Choroid plexus epithelial cell (primary cell): ENCODE results near the gene TBX5.

Source experiments
- DNase-seq: peaks from one replicate; pipeline ENCODE4 v3.0.0-alpha.2; 2010; ENCODE audit warnings: low read depth
- H3K4me3 ChIP-seq: 2 replicates; pipeline ENCODE4 v1.5.1; 2011; ENCODE audit warnings: low read depth, mild to moderate bottlenecking, control low read depth, low read length, moderate library complexity
- CTCF ChIP-seq: conservative IDR thresholded peaks from 2 replicates; pipeline ENCODE4 v1.5.1; 2011; ENCODE audit warnings: low read depth, mild to moderate bottlenecking, control low read depth, inconsistent platforms, low read length, moderate library complexity

TBX5 gene

GRCh38 chr12:114321524-114321923 lies 84.4 kb downstream of the TBX5 start:
- TF ChIP-seq CTCF: no peak
- no peak for DNase-seq
- no peak overlapping the region for H3K4me3 ChIP-seq

GRCh38 chr12:114320968-114321367 lies 85.0 kb downstream of the TBX5 start:
- DNase-seq: no peak
- no peak for TF ChIP-seq CTCF

GRCh38 chr12:114320101-114320500 lies 85.8 kb downstream of the TBX5 start:
- TF ChIP-seq CTCF: no peak
- H3K4me3 ChIP-seq: no peak overlapping the region
- no peak for DNase-seq

More at GRCh38 chr12:114320968-114321367, 85.0 kb downstream of the TBX5 start:
- H3K4me3 ChIP-seq: no peak overlapping the region

GRCh38 chr12:114319422-114319821 lies 86.5 kb downstream of the TBX5 start:
- no peak overlapping the region for H3K4me3 ChIP-seq
- TF ChIP-seq CTCF: no peak
- no peak for DNase-seq

- TF ChIP-seq CTCF: no peak
- no peak for DNase-seq
- H3K4me3 ChIP-seq: no peak overlapping the region
Observed at GRCh38 chr12:114318984-114319383, 87.0 kb downstream of the TBX5 start.

- no peak for TF ChIP-seq CTCF
- H3K4me3 ChIP-seq: no peak overlapping the region
- DNase-seq: no peak
Observed at GRCh38 chr12:114316076-114316475, 89.9 kb downstream of the TBX5 start.

- TF ChIP-seq CTCF: no peak
- no peak for DNase-seq
- H3K4me3 ChIP-seq: no peak overlapping the region
Observed at GRCh38 chr12:114314974-114315720, 90.8 kb downstream of the TBX5 start.
